ENCODE data around the gene AADACL3. TPM values are rescaled to one million over a fixed set of nuclear protein-coding genes. Genes with fewer than 3 reads are reported as not detected.

The AADACL3 gene
- total RNA-seq, 4 donors from 2014 or later: 0.31 TPM; not detected in 3

GRCh38 chr1:12754738-12755137 lies 38.8 kb downstream of the AADACL3 start:
- DNase-seq (ENCODE audit: low spot score) (no peak), ATAC-seq (ENCODE audit: low FRiP score) (no peak)
- TF ChIP-seq CTCF (IDR thresholded peaks at IDR 0.05): no peak

- no peak for TF ChIP-seq CTCF (IDR thresholded peaks at IDR 0.05)
- no peak for ATAC-seq (ENCODE audit: low FRiP score)
- no peak for DNase-seq (ENCODE audit: low spot score)
These were observed 40.4 kb downstream of the AADACL3 start for GRCh38 chr1:12756273-12756672.

- no peak for DNase-seq (ENCODE audit: low spot score)
- no peak for TF ChIP-seq CTCF (IDR thresholded peaks at IDR 0.05)
- no peak for ATAC-seq (ENCODE audit: low FRiP score)
These were observed 41.0 kb downstream of the AADACL3 start for GRCh38 chr1:12756768-12757413.

- TF ChIP-seq CTCF (IDR thresholded peaks at IDR 0.05): no peak
- ATAC-seq (ENCODE audit: low FRiP score): no peak
- no peak for DNase-seq (ENCODE audit: low spot score)
These were observed 41.9 kb downstream of the AADACL3 start for GRCh38 chr1:12757836-12758235.

GRCh38 chr1:12760256-12760795 lies 44.4 kb downstream of the AADACL3 start:
- no peak for TF ChIP-seq CTCF (IDR thresholded peaks at IDR 0.05)
- DNase-seq (ENCODE audit: low spot score) (no peak), ATAC-seq (ENCODE audit: low FRiP score) (no peak)

GRCh38 chr1:12761781-12762180 lies 45.9 kb downstream of the AADACL3 start:
- no peak for TF ChIP-seq CTCF (IDR thresholded peaks at IDR 0.05)
- ATAC-seq (ENCODE audit: low FRiP score) (no peak), DNase-seq (ENCODE audit: low spot score) (no peak)

GRCh38 chr1:12762766-12763165 lies 46.9 kb downstream of the AADACL3 start:
- no peak for TF ChIP-seq CTCF (IDR thresholded peaks at IDR 0.05)
- no peak for DNase-seq (ENCODE audit: low spot score)
- ATAC-seq (ENCODE audit: low FRiP score): no peak

All from omental fat pad (tissue), 4 donors.